HepG2 (cell line): ENCODE results near the gene PSPH. TPM values are rescaled to one million over a fixed set of nuclear protein-coding genes. Genes with fewer than 3 reads are reported as not detected.
A peak's percentile ranks its signal among the peaks of the same experiment; 100 is the strongest.

Experiments
- ATAD3A ChIP-seq: sonication (generic); formaldehyde crosslinking; IDR thresholded peaks from 2 replicates; pipeline ENCODE4 v1.4.0; 2020; ENCODE audit warnings: missing genetic modification reagents
- ATF5 ChIP-seq: sonication (generic); formaldehyde crosslinking; IDR thresholded peaks from 2 replicates; pipeline ENCODE4 v1.4.0; 2020; ENCODE audit warnings: mild to moderate bottlenecking, low read depth, missing genetic modification reagents
- DR1 ChIP-seq: sonication (generic); formaldehyde crosslinking; IDR thresholded peaks from 2 replicates; pipeline ENCODE4 v1.8.0; 2021; ENCODE audit warnings: mild to moderate bottlenecking, missing genetic modification reagents, inconsistent platforms
- FIP1L1 ChIP-seq: fragments of 200-400 bp; formaldehyde crosslinking; IDR thresholded peaks from 2 replicates; pipeline ENCODE4 v1.6.1; 2018; ENCODE audit warnings: low read depth, mild to moderate bottlenecking, low read length, moderate library complexity, borderline replicate concordance; ENCODE audit not compliant: insufficient read depth
- MBD4 ChIP-seq: IDR thresholded peaks from 2 replicates; pipeline ENCODE4 v1.6.1; 2012; ENCODE audit warnings: low read length, inconsistent platforms, borderline replicate concordance
- MEIS2 ChIP-seq: sonication (generic); formaldehyde crosslinking; IDR thresholded peaks from 2 replicates; pipeline ENCODE4 v1.9.0; 2021; ENCODE audit warnings: mild to moderate bottlenecking, missing genetic modification reagents
- RARG ChIP-seq: sonication (generic); formaldehyde crosslinking; IDR thresholded peaks from 2 replicates; pipeline ENCODE4 v1.4.0; 2020; ENCODE audit warnings: low read depth, mild to moderate bottlenecking, missing genetic modification reagents
- RBM39 ChIP-seq: fragments of 200-400 bp; formaldehyde crosslinking; IDR thresholded peaks from one replicate; pipeline ENCODE4 v1.6.1; 2018; ENCODE audit warnings: antibody characterized with exemption, mild to moderate bottlenecking, low read depth, low read length; ENCODE audit not compliant: poor library complexity, severe bottlenecking
- SAP130 ChIP-seq: IDR thresholded peaks from 2 replicates; pipeline ENCODE4 v1.6.1; 2016; ENCODE audit warnings: low read depth
- SKI ChIP-seq: fragments of 450-650 bp; IDR thresholded peaks from one replicate; pipeline ENCODE4 v1.6.1; 2018; ENCODE audit warnings: mild to moderate bottlenecking; ENCODE audit not compliant: partially characterized antibody
- SKIL ChIP-seq: sonication (generic); formaldehyde crosslinking; IDR thresholded peaks from 2 replicates; pipeline ENCODE4 v1.8.0; 2022; ENCODE audit warnings: missing genetic modification reagents, mild to moderate bottlenecking, moderate library complexity, borderline replicate concordance
- SMAD1 ChIP-seq: sonication (generic); formaldehyde crosslinking; IDR thresholded peaks from 2 replicates; pipeline ENCODE4 v1.4.0; 2020; ENCODE audit warnings: missing genetic modification reagents, low read depth, mild to moderate bottlenecking, borderline replicate concordance
- ZBTB26 ChIP-seq: IDR thresholded peaks from 2 replicates; pipeline ENCODE4 v1.6.1; 2016; ENCODE audit warnings: missing compliant biosample characterization, missing genetic modification reagents, borderline replicate concordance
- ZNF367 ChIP-seq: sonication (generic); formaldehyde crosslinking; IDR thresholded peaks from 2 replicates; pipeline ENCODE4 v1.4.0; 2020; ENCODE audit warnings: missing genetic modification reagents, borderline replicate concordance
- ZNF431 ChIP-seq: sonication (generic); formaldehyde crosslinking; IDR thresholded peaks from 2 replicates; pipeline ENCODE4 v1.9.0; 2022; ENCODE audit warnings: missing genetic modification reagents, low read depth, mild to moderate bottlenecking, borderline replicate concordance
- ZNF446 ChIP-seq: sonication (generic); formaldehyde crosslinking; IDR thresholded peaks from 2 replicates; pipeline ENCODE4 v1.5.0; 2020; ENCODE audit warnings: mild to moderate bottlenecking, missing genetic modification reagents
- ZNF451 ChIP-seq: sonication (generic); formaldehyde crosslinking; IDR thresholded peaks from 2 replicates; pipeline ENCODE4 v1.5.0; 2020; ENCODE audit warnings: mild to moderate bottlenecking, missing genetic modification reagents
- ZNF570 ChIP-seq: sonication (generic); formaldehyde crosslinking; IDR thresholded peaks from 2 replicates; pipeline ENCODE4 v1.4.0; 2020; ENCODE audit warnings: mild to moderate bottlenecking, missing genetic modification reagents, borderline replicate concordance
- ZNF776 ChIP-seq: sonication (generic); formaldehyde crosslinking; IDR thresholded peaks from 2 replicates; pipeline ENCODE4 v1.4.0; 2020; ENCODE audit warnings: mild to moderate bottlenecking, missing genetic modification reagents
- ZSCAN31 ChIP-seq: sonication (generic); formaldehyde crosslinking; IDR thresholded peaks from 2 replicates; pipeline ENCODE4 v1.5.0; 2020; ENCODE audit warnings: low read depth, mild to moderate bottlenecking, missing genetic modification reagents
- polyA plus RNA-seq, 8 experiments: library from polyadenylated mRNA; depleted of rRNA in 3 of 8; stranded (reverse) in 7 of 8; unstranded in 1 of 8; fragments of >200 nt; fragmentation: Illumina TruSeq in 4 of 8; extraction: Trizol in 4 of 8; gene quantifications; 2 replicates each; pipeline versions ENCODE4 v1.2.1 to v1.2.3, GENCODE V29; 2011 to 2016; ENCODE audit warnings: low read depth in 4 of 8, missing spikeins in 1 of 8, mixed read lengths in 1 of 8; ENCODE audit not compliant: insufficient read depth in 1 of 8
- total RNA-seq, 5 experiments: library from RNA; depleted of rRNA; stranded (reverse); fragments of >200 nt; fragmentation: Illumina TruSeq; extraction: Trizol; gene quantifications; 2 replicates each; pipeline ENCODE4 v1.2.3, GENCODE V29; 2016; ENCODE audit warnings: low read depth in 1 of 5

Gene PSPH
- total and polyA plus RNA-seq, 2 of the 13 experiments (the other 11 are each of a cell fraction or from before 2014, with no cell fraction given): 85.5 to 124 TPM

- TF ChIP-seq FIP1L1: 0 out of 2 replicates have a peak, but pooled peaks have one; percentile 67
- TF ChIP-seq ZNF451 (CRISPR knock-in tag): peak; percentile 75; the same call in 1 of the 2 replicates
- peak; percentile 80 for TF ChIP-seq RBM39
- TF ChIP-seq ZNF367 (CRISPR knock-in tag): no peak
- TF ChIP-seq ZNF570 (CRISPR knock-in tag): no peak
- TF ChIP-seq DR1 (CRISPR knock-in tag): peak; percentile 95
- no peak for TF ChIP-seq MBD4
- TF ChIP-seq SKI: no peak
- TF ChIP-seq ZSCAN31 (CRISPR knock-in tag): peak; percentile 75; the same call in 1 of the 2 replicates
- TF ChIP-seq ATF5: no peak
- peak; percentile 37; the same call in 1 of the 2 replicates for TF ChIP-seq SMAD1
- TF ChIP-seq ZNF446 (CRISPR knock-in tag): no peak
- peak; percentile 69; the same call in 1 of the 2 replicates for TF ChIP-seq MEIS2 (CRISPR knock-in tag)
- TF ChIP-seq ATAD3A: no peak
- TF ChIP-seq SAP130 (CRISPR knock-in tag): peak; percentile 96
- TF ChIP-seq ZNF431: no peak
- TF ChIP-seq RARG (CRISPR knock-in tag): no peak
- no peak for TF ChIP-seq ZNF776
- TF ChIP-seq SKIL (CRISPR knock-in tag): peak; percentile 57
- no peak; the same call in 1 of the 2 replicates for TF ChIP-seq ZBTB26 (CRISPR knock-in tag)
Measured at GRCh38 chr7:56051339-56052191, at the start of gene PSPH, which contains the start of gene CCT6A (continued).
